ENCODE data around the gene SLCO4A1.
"Not testable (repeated sequence)": the region's sequence is repeated elsewhere in the genome, so short reads cannot be mapped to it uniquely, and the experiment has no call there.

The SLCO4A1 gene

DNA sequence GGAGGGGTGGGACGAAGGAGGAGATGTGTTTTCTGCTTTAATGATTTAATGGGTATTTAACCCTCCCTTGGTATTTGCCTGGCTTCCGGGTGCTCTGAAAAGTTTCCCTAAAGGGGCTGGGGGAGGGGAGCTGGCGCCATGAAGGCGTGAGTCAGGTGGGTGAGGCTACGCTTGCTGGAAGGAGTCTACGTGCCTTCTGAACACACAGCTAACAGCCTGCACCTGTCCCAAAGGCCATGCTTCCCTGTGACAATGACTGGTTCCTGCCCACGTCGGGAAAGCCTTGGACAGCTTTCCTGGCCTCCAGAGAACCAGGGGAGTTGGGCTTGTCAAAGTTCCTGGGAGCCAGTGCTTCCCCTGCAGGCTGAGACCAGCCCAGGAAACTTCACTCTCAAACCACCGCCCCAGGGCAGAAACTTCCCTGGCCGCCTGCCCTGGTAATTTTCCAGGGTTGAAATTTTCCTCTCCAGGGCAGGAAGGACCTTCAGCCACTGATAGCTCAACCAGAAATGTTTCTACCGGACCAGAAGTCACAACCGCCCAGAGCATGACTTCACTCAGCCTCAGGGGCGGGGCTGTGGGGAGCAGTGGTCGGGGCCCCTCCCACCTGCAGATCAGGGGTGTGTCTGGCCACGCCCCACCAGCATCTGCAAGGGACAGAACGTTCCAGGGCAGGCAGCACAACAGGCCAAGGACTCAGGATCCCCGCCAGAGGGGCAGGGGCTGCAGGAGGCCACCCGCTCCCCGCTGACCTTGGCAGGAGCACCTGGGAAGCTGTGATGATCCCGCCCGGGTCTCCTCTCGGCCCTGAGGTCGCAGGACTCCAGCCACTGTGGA is 18.6 kb upstream of the SLCO4A1 start:
- peak; percentile 96 for DNase-seq

DNA sequence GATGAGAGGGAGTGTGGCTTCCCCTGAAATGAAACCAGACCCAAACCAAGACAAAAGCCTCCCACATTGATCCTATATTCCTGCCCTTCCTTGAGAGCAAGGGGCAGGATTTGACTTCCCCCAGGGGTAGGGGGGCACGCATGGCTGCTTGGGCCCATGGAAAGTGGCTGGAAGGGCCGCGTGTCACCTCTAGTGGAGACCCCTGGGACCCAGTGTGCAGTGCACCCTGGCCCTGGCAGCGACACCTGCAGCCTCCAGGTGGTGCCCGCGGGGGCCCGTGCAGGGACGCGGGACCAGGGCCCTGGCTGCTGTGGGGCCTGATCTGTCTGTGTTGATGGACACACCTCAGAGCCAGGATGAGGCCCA is 18.0 kb upstream of the SLCO4A1 start:
- no peak for DNase-seq

DNA sequence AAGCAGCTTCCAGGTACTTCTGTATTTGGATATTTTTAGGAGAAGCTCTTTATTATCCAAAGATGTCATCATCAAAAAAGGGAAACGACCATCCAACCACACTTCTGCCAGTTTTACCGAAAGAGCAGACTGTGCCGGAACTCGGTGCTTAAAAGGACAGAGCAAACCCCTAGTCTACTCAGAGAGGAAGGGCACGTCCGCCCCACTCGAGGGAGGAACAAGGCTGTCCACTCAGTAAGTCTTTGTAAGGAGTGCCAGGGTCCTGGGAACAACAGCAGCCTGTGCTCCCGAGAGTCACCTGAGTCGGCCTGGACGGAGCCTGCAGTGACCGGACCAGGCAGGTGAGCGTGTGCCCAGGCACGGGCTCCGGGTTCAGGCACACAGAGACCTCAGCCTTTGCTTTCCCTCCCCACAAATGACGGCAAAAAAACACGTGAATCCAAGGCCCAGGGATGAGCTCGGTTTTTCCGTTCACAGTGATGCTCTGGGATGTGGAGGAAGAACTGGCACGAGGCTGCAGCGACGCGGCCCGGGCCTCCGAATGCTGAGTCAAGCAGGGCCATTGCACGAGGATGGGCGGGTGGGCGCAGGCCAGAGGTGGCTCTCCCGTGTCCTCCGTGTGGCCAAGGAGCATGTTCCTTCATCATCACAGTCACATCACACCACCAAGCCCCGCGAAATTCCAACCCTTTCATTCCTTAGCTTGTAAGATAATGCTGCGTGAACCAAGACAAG is 17.4 kb upstream of the SLCO4A1 start:
- DNase-seq = no peak

DNA sequence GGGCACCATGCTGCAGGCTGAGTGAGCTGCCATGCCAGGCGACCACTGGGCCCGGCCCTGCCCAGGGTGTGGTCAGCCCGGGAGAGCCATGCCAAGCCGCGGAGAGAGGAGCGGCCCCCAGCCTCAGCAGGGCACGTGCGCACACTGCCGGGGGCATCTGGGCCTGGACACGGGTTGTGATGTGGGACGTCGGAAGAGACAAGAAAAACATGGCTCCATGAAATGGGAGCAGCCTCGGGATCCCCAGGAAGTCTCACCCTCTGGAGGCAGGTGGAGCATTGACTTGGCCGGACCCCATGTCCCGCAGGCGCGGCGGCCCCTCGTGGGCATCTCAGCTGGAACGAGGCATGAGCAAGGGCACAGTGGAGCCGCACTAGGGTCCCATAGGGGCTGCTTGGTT is 16.8 kb upstream of the SLCO4A1 start:
- no peak for DNase-seq

DNA sequence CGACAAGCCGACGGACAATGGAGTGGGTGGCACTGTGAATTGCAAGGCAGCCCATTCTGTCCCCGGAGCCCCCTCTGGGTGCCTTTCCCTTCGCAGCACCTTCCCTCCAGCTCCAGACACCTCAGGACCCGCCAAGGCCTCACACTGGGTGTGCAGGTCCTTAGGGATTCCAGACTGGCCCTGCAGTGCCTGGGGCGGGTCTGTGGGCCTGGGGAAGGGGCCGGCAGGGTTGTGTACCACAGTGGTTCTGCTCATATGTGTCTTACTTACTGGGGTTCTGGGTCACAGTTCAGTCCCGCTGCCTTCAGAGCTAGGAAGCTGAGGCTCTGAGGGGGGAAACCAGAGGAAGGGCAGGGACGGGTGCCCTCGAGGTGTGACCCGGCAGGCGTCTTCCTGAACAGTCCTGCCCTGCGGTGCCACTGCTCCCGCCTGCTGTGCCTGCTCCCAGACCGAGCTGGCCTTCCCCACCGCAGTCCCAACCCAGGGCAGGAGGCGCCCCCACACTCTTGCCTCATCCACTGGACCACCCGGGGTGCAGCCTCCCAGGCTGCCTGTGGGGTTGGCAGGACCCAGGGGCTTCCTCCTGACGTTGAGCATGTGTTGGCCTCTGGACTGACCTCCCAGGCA is 16.3 kb upstream of the SLCO4A1 start:
- no peak for DNase-seq

DNA sequence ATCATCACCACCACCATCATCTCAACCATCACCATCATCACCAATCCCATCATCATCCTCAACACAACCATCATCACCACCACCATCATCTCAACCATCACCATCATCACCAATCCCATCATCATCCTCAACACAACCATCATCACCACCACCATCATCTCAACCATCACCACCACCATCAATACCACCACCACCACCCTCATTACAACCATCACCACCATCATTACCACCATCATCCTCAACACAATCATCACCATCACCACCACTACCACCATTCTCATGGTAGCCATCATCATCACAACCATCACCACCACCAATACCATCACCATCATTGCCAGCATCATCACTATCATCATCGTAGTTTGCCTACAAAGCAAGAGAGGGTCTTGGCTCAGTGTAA is 14.9 kb upstream of the SLCO4A1 start:
- not testable (repeated sequence) for DNase-seq

DNA sequence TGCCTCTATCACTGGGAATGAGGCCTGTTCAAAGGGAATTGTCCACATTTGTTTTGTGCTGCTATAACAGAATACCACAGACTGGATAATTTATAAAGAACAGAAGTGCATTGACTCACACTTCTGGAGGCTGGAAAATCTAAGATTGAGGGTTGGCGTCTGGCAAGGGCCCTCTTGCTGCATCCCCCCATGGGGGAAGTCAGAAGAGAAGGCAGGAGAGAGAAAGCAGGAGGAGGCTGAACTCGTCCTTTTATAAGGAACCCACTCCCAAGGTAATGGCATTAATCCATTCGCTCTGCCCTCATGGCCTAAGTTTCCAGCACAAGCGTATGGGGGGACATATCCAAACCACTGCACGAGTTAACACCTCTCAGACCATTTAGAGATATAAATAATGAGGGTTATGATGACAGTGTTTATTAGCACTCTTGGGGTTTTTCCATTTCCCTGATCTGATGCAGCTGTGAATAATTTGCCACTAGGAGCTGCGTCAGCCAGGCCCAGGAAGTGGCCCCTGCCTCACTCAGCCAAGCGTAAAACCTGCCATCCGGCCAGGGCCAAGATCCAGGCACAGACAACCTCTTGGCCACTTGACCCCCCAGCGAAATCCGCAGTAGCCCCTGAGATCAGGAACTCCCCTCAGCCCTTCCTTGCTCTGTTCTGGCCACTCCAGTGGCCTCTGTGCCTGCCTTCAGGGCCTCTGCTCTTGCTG is 14.2 kb upstream of the SLCO4A1 start:
- DNase-seq = no peak

DNA sequence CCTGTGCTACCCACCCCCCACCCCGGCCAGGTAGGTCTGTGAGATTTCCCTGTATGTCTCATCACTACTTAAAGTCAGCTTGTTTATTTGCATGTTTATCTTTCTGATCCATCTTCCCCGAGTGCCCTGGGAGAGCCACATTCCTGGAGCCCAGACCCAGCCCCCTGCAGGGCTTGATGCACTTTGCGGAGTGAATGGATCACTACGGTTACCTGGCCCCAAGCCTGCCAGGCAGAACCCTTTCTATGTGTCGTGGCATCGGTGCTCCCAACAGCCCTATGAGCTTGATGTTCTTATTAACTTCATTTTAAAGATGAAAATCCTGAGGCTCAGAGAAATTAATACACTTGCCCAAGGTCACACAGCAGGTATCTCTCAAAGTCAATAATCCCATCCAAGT is 13.6 kb upstream of the SLCO4A1 start:
- no peak for DNase-seq

DNA sequence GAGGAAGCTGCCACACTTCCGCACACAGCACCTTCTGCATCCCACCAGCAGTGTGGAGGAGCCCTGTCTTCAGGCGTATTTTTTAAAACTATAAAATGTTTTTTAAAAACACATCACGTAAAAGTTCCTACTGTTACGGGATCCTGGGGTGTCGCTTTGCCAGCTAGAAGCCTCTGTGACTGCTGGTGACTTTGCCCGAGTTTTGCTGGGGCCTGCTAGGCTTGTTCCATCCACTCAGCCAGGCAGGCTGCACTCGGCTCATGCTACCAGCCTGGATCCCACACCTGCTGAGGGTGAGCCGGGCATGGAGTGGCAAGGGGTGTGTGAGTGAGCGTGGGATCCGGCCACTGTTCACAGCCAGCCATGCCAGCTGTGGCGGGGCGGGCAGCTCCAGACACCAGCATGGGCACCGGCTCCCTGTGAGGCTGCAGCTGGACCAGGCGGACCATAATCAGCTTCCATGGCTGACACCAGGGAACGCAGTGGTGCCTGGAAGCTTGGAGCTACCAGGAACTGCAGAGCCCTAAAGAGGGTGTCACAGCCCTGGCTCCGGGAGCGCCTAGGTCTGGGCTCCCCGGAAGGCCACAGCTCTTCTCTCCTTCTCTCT is 12.3 kb upstream of the SLCO4A1 start:
- DNase-seq = no peak

DNA sequence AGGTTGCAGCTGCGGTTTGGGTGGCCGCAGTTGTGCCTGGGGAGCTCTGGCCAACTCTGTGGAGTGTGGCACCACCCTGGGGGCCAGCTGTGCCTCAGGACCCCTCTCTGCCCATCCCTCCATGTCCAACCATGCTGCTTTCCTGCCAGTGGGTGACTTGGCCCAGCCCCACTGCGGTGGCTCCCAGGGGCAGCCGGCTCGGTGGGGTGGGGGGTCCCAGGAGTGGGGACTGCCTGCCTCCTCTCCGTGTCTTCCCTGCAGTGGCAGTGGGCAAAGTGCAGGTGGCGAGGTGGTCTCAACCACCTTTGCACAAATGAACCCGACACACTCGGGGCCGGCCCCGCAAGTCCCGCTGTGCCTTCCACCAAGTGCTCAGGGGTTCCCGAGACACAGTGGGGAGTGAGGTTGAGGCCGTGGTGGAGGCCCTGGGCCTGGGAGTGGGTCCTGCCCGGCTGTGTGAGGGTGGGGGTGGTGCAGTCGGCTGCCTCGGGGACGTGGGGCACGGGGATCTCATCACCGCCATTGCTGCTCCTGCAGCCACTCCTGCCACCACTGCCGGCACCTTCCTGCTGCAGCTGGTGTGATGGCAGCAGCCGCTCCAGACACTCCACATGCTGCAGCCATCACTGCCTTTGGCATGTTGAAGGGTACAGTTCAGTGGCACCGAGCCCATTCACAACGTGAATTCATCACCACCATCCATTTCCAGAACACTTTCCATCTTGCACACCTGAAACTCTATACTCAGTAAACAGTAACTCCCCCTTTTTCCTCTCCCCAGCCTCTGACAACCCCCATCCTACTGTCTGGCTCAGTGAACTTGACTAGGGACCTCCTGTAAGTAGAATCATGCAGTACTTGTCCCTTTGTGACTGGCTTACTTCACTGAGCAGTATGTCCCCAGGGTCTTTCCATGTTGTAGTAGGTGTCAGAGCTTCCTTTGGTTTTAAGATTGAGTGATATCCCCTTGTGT is 10.7 kb upstream of the SLCO4A1 start:
- no peak for DNase-seq

DNA sequence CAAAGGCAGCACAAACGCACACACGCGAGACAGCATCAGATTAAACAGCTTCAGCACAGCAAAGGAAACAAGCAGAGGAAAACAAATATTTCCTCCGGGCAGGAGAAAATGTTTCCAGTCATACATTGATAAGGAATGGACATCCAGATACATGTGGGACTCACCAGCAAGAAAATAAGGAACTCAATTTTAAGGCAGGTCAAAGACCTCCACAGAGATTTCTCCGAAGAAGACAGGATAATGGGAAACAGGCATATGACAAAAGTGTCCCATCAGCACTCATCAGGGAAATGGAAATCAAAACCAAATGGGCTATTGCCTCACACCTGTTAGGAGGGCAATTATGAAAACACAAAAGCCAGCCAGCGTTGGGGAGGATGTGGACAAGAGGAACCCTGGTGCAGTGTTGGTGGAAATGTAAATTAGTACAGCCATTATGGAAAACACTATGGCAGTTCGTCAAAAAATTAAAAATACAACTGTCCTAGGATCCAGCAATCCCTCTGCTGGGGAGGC is 9.7 kb upstream of the SLCO4A1 start:
- DNase-seq = no peak

DNA sequence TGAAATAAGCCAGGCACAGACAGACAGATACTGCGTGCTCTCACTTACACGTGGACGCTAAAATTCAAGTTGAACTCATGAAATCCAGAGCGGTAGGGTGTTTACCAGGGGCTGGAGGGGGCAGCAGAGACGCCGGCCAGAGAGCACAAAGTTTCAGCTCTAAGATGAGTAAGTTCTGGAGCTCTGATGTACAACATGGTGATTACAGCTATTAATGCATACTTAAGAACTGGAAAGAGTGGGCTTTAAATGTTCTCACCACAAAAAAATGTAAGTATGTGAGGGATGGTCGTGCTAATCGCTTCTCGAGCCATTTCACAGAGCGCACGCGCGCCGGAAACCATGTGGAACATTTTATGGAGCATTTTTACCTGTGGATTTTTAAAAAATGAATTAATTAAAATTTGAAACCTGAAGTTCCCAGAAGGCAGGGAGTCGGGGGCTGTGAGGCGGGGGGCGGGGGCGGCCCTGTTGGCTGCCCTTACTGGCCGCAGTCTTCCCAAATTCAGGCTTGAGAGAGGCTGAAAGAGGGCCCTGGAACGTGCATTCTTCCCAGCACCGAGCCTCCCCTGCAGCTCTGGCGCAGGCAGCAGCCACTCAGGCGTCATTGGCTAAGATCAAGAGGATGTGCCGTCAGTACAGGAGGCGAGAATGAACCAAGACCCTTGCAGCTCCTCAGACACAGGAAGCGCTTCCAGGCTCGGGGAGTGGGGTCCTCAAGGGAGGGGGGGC is 8.5 kb upstream of the SLCO4A1 start:
- DNase-seq = no peak

DNA sequence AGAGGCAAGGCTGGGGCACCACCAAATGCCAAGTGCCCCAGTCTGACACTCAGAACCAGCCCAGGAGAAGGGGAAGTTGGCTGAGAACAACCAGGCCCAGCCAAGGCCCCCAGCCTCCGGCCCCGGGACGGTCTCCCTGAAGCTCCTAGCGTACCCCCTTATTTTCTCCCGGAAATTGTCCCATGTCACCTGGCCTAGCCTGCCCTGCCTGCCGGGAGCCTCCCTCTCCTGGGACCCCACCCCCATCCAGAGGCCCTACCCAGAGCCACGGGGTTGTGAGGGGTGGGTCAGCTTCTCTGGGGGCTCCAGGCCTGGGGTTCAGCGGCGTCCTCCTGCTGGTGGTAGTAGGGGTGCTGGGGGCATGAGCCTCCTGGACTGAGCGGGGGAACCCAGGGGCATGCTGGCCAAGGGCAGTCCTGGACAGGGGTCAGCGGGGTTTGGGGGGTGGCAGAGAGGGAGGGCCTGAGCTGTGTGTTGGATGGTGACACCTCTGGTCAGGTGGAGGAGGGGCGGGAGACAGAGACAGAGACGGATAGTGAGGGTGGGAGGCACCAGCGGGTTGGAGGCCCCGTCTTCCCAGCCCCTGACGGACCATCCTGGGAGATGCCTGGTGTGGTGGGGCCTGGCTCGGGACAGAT is 7.9 kb upstream of the SLCO4A1 start:
- DNase-seq = no peak

DNA sequence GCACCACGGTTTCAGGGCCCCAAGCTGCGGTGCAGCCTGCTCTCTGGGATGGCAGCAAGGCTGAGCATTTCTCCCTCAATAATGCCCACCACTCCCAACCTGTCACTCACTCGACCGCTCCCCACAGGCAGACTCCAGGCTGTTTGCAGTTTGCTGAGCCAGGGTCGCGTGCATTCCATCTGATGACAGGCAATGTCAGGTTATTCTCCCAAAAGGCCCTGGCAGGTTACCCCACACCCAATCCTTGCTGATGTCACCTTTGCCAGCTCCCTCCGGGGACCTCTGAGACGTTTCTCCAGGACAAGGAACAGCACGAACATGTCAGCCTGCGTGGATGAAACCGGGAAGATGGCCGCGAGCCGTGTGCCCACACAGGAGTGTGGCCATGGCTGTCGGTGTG is 7.1 kb upstream of the SLCO4A1 start:
- DNase-seq = no peak

DNA sequence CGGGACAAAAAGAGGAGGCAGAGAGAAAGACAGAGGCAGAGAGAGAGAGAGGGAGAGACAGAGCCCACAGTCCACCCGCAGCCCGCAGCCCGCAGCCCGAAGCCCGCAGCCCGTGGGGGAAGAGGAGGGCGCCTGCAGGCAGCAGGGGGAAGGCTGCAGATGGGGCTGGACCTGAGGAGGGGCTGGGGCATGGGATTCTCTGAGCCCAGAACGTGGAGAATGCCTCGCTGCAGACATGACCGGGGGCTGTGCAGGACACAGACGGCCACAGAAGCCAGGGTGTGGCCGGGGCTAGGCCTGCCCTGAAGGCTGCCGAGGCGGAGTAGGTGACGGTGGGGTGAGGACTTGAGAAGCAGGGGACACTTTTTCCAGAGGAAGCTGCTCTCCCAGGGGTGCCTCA is 6.5 kb upstream of the SLCO4A1 start:
- DNase-seq = no peak

DNA sequence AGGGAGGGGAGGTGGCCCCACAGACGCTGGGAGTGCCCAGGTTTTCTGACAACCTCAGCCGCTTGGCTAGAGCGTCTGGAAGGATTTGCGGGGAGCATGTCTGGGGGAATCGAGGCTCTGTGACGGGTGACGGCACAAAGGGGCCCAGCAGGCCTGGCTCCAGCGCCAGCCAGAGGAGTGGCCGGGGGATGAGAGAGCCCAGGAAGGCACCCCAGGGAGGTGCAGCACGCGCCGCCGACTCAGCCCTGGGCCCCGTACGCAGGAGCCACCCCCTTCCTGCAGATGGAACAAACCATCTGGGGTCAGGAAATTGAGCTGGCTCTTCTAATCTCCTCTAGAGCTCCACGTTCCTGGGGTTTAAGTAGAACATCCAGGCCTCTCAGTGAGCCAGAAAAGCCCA is 5.9 kb upstream of the SLCO4A1 start:
- no peak for DNase-seq

DNA sequence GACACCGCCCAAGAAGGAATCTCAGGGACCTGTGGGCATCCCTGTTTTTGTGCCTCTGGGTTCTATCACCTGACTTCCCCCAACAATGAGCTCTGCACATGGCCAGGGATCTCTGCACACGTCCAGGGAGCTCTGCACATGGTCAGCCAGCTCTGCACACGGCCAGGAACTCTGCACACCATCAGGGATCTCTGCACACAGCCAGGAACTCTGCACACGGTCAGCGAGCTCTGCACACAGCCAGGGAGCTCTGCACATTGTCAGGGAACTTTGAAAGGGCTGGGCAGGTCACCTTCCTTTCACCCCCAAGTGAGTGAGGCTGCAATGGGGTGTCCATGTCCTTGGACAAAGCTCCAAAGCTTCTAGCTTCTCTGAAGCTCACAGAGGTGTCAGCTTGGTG is 5.2 kb upstream of the SLCO4A1 start:
- no peak for DNase-seq

DNA sequence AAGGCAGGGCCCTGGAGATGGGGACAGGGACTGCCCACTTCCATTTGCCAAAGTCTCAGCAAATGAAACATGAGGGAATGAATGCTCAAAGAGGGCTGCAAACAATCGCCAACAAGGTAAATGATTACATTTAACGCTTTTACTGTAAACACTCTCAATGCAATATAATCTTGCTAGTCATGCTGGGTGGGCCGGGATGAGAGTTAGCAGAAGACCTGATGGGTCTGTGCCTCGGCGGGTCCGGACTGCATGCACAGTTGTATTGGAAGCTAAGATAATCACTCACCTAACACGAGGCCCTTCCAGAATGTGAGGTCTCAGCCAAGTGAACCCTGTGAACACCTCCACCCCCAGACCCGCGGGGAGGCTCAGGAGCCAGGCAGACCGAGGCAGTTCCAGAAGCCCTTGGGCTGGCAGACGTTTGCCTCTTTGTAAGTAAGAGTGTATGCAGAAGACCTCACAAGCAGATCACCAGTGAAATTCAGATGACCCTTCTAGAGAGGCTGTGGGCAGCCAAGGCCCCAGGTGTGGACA is 4.7 kb upstream of the SLCO4A1 start:
- DNase-seq = no peak

DNA sequence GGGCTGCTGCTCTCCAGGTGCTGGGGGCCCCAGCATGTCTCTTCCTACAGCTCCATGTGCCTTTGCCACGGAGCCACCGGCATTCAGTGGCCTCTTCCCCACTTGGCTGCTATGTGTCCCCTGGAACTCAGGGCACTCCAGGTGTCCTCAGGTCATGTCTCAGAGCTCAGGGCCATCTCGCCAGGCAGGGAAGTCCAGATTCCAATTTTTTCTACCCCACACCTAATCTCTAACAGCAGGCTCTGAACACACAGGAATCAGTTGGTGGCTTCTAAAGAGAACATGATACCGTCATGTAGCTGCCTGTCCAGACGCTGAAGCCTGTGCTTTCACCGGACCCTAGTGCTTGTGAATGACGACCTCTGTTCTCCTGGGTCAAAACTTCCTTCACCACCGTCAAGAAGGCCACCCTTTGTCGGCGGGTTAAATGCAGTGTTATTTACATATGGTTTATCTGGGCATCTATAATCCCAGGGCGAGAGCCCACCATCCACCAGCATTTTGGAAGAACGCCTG is 4.2 kb upstream of the SLCO4A1 start:
- DNase-seq = no peak

Data from NCI-H226 (cell line).